WERI-Rb-1 (cell line): ENCODE data around the gene MAVS.

Source experiments
- DNase-seq: peaks from one replicate; pipeline ENCODE4 v3.0.0-alpha.2; 2020
- H3K27ac ChIP-seq: fragments of 250-450 bp; sonication (Bioruptor Pico); 2 replicates; pipeline ENCODE4 v1.5.1; 2020; ENCODE audit warnings: mild to moderate bottlenecking, moderate library complexity
- H3K27me3 ChIP-seq: fragments of 250-450 bp; sonication (Bioruptor Pico); 2 replicates; pipeline ENCODE4 v1.5.1; 2021; ENCODE audit warnings: mild to moderate bottlenecking, low read depth, moderate library complexity; ENCODE audit not compliant: insufficient read depth, severe bottlenecking
- H3K36me3 ChIP-seq: fragments of 250-450 bp; sonication (Bioruptor Pico); 2 replicates; pipeline ENCODE4 v1.5.1; 2020; ENCODE audit warnings: mild to moderate bottlenecking, moderate library complexity
- H3K4me3 ChIP-seq: 2 replicates; pipeline ENCODE4 v1.5.1; 2011; ENCODE audit warnings: low read depth, mild to moderate bottlenecking, control low read depth, low read length
- H3K9me3 ChIP-seq: fragments of 250-450 bp; sonication (Bioruptor Pico); 2 replicates; pipeline ENCODE4 v1.5.1; 2021; ENCODE audit warnings: mild to moderate bottlenecking, moderate library complexity; ENCODE audit not compliant: severe bottlenecking
- TF ChIP-seq, protein P1 (sequence below): IDR thresholded peaks from 2 replicates; pipeline ENCODE4 v1.5.1; 2011; ENCODE audit warnings: low read depth, mild to moderate bottlenecking, control low read depth, inconsistent platforms, low read length

MAVS gene

GRCh38 chr20:3820901-3821727 lies 25.5 kb upstream of the MAVS start:
- DNase-seq = no peak
- H3K27ac ChIP-seq = peak overlapping the region; percentile 99
- H3K27me3 ChIP-seq = no peaks in the 10 kb centered on the region
- TF ChIP-seq, protein P1, sequence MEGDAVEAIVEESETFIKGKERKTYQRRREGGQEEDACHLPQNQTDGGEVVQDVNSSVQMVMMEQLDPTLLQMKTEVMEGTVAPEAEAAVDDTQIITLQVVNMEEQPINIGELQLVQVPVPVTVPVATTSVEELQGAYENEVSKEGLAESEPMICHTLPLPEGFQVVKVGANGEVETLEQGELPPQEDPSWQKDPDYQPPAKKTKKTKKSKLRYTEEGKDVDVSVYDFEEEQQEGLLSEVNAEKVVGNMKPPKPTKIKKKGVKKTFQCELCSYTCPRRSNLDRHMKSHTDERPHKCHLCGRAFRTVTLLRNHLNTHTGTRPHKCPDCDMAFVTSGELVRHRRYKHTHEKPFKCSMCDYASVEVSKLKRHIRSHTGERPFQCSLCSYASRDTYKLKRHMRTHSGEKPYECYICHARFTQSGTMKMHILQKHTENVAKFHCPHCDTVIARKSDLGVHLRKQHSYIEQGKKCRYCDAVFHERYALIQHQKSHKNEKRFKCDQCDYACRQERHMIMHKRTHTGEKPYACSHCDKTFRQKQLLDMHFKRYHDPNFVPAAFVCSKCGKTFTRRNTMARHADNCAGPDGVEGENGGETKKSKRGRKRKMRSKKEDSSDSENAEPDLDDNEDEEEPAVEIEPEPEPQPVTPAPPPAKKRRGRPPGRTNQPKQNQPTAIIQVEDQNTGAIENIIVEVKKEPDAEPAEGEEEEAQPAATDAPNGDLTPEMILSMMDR = no peak
- no peaks in the 10 kb centered on the region for H3K9me3 ChIP-seq
- H3K4me3 ChIP-seq = peak overlapping the region; percentile 81
- peaks cover 13% of the 10 kb centered on the region; the same call in 1 of the 2 replicates for H3K36me3 ChIP-seq

GRCh38 chr20:3821996-3822395 lies 24.6 kb upstream of the MAVS start:
- H3K27ac ChIP-seq = no peak overlapping the region
- TF ChIP-seq, protein P1 = no peak
- no peaks in the 10 kb centered on the region for H3K27me3 ChIP-seq

DNA sequence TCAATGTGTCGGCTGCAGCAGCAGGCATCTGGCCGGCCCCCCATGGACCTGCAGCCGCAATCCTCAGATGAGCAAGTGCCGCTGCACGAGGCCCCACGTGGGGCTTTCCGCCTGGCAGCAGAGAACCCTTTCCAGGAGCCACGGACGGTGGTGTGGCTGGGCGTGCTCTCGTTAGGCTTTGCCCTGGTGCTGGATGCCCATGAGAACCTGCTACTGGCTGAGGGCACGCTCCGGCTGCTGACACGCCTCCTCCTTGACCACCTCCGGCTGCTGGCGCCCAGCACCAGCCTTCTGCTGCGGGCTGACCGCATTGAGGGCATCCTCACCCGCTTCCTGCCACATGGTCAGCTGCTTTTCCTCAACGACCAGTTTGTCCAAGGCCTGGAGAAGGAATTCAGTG lies 22.8 kb upstream of the MAVS start:
- H3K36me3 ChIP-seq = peaks cover 13% of the 10 kb centered on the region; the same call in 1 of the 2 replicates
- DNase-seq = no peak
- no peak overlapping the region for H3K4me3 ChIP-seq
- no peaks in the 10 kb centered on the region for H3K27me3 ChIP-seq
- TF ChIP-seq, protein P1 = no peak
- H3K27ac ChIP-seq = no peak overlapping the region
- H3K9me3 ChIP-seq = no peaks in the 10 kb centered on the region

More at GRCh38 chr20:3821996-3822395, 24.6 kb upstream of the MAVS start:
- Histone ChIP-seq H3K4me3 (no peak overlapping the region), H3K9me3 (no peaks in the 10 kb centered on the region), H3K36me3 (peaks cover 13% of the 10 kb centered on the region; the same call in 1 of the 2 replicates)
- no peak for DNase-seq

DNA sequence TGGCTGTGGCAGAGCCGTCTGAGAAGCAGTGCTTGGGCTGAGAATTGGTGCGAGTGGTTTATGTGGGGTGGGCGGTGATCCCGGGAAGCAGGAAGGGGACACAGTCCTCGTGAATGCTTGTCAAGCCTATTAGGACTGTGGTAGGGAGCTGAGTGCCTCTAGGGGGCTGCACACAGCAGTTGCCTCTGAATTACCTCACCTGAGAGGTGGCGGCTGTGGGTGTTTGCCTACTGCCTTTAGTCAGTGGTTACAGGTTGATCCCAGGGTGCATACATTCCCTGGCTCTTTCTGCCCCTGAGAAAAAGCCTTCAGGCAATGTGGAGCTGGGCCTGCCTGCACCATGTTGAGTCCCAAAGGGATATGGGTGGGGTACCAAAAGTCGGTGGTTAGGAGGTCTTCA lies 21.1 kb upstream of the MAVS start:
- Histone ChIP-seq H3K4me3 (no peak overlapping the region), H3K27me3 (no peaks in the 10 kb centered on the region), H3K27ac (no peak overlapping the region), H3K36me3 (peaks cover 11% of the 10 kb centered on the region; the same call in 1 of the 2 replicates), H3K9me3 (no peaks in the 10 kb centered on the region)
- TF ChIP-seq, protein P1 = no peak
- DNase-seq = no peak

DNA sequence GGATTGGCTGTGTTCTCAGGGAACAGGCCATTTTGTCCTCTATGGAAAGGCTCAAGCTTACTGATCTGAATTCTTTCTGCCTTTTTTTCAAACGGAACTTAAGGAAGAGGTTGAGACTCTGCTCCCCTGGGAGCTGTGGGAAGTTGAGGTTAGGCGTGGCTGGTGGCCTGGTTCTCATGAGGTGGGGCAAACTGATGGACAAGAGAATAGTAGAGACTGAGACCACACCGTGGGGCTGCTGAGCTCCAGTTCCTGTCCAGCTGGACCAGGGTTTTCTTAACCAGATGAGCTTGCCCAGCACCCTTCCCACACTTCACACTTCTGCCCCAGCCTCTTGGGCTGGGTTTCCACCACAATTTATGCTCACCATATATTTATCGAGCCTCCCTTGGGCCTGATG lies 20.2 kb upstream of the MAVS start:
- H3K9me3 ChIP-seq = no peaks in the 10 kb centered on the region
- no peak for DNase-seq

More for the DNA sequence above, 20.2 kb upstream of the MAVS start:
- no peaks in the 10 kb centered on the region for H3K27me3 ChIP-seq
- H3K36me3 ChIP-seq = peaks cover 11% of the 10 kb centered on the region; the same call in 1 of the 2 replicates
- no peak overlapping the region for H3K4me3 ChIP-seq
- TF ChIP-seq, protein P1 = no peak
- H3K27ac ChIP-seq = no peak overlapping the region
